OCI-LY1 (cell line): ENCODE measurements around the gene CCDC40.

Experiments
- H2AFZ ChIP-seq: fragments of 200-600 bp; sonication (generic), shearing (Covaris generic); 2 replicates; pipeline ENCODE4 v1.6.0; 2014; ENCODE audit warnings: antibody characterized with exemption, mild to moderate bottlenecking, low read length
- H3F3A ChIP-seq: fragments of 200-600 bp; sonication (generic), shearing (Covaris generic); 2 replicates; pipeline ENCODE4 v1.6.0; 2014; ENCODE audit warnings: mild to moderate bottlenecking, antibody characterized with exemption, low read length, moderate library complexity; ENCODE audit not compliant: insufficient read depth
- H3K27ac ChIP-seq: fragments of 200-600 bp; sonication (generic); 2 replicates; pipeline ENCODE4 v1.5.1; 2014; ENCODE audit warnings: low read length, mixed run types, mild to moderate bottlenecking, low read depth; ENCODE audit not compliant: poor library complexity, severe bottlenecking
- H3K27me3 ChIP-seq: fragments of 200-600 bp; sonication (generic); 2 replicates; pipeline ENCODE4 v1.6.0; 2014; ENCODE audit warnings: antibody characterized with exemption, mild to moderate bottlenecking, low read length, moderate library complexity; ENCODE audit not compliant: insufficient read depth
- H3K36me3 ChIP-seq: fragments of 200-600 bp; sonication (generic); 2 replicates; pipeline ENCODE4 v1.6.1; 2014; ENCODE audit warnings: mild to moderate bottlenecking, antibody characterized with exemption, low read length, moderate library complexity, mixed read lengths; ENCODE audit not compliant: insufficient read depth
- H3K4me1 ChIP-seq: fragments of 200-600 bp; sonication (generic); 2 replicates; pipeline ENCODE4 v1.5.1; 2014; ENCODE audit warnings: mild to moderate bottlenecking, low read length, moderate library complexity; ENCODE audit not compliant: insufficient read depth, severe bottlenecking
- H3K4me2 ChIP-seq: fragments of 200-600 bp; sonication (generic), shearing (Covaris generic); 2 replicates; pipeline ENCODE4 v1.6.1; 2014; ENCODE audit warnings: low read length
- H3K4me3 ChIP-seq: fragments of 200-600 bp; sonication (generic); 2 replicates; pipeline ENCODE4 v1.5.1; 2014; ENCODE audit warnings: low read length, low read depth, mild to moderate bottlenecking, mixed read lengths; ENCODE audit not compliant: poor library complexity, severe bottlenecking
- H3K79me2 ChIP-seq: fragments of 200-600 bp; shearing (Covaris generic); 2 replicates; pipeline ENCODE4 v1.6.1; 2016; ENCODE audit warnings: mixed run types, low read length, mixed read lengths; ENCODE audit not compliant: insufficient read depth
- H3K9ac ChIP-seq: fragments of 200-600 bp; sonication (generic), shearing (Covaris generic); 2 replicates; pipeline ENCODE4 v1.6.1; 2014; ENCODE audit warnings: mild to moderate bottlenecking, low read length, mixed read lengths
- H3K9me2 ChIP-seq: fragments of 200-600 bp; sonication (generic), shearing (Covaris generic); 2 replicates; pipeline ENCODE4 v1.6.1; 2014; ENCODE audit warnings: low read depth, mild to moderate bottlenecking, low read length, mixed read lengths
- H3K9me3 ChIP-seq: fragments of 200-600 bp; shearing (Covaris generic); 2 replicates; pipeline ENCODE4 v1.6.1; 2014; ENCODE audit warnings: low read length, mixed read lengths
- H4K20me1 ChIP-seq: fragments of 200-600 bp; sonication (generic), shearing (Covaris generic); 2 replicates; pipeline ENCODE4 v1.6.0; 2016; ENCODE audit warnings: mild to moderate bottlenecking, low read length; ENCODE audit not compliant: insufficient read depth
- EZH2 ChIP-seq: fragments of 200-600 bp; sonication (generic), shearing (Covaris generic); IDR thresholded peaks from 2 replicates; pipeline ENCODE4 v1.8.0; 2017; ENCODE audit warnings: borderline replicate concordance, mixed run types, mild to moderate bottlenecking, antibody characterized with exemption, low read length, moderate library complexity, mixed read lengths
- TF ChIP-seq, protein P1 (sequence below): fragments of 200-600 bp; sonication (generic), shearing (Covaris generic); IDR thresholded peaks from 2 replicates; pipeline ENCODE4 v1.5.1; 2017; ENCODE audit warnings: mild to moderate bottlenecking, antibody characterized with exemption, low read length, moderate library complexity, mixed read lengths

Gene CCDC40

GRCh38 chr17:80047176-80047575 lies 10.7 kb downstream of the CCDC40 start:
- Histone ChIP-seq H3K79me2 (no peaks in the 10 kb centered on the region), H3K9ac (no peak overlapping the region), H3K4me3 (no peak overlapping the region), H3K27me3 (peaks cover 7% of the 10 kb centered on the region; the same call in 1 of the 2 replicates), H3K27ac (no peak overlapping the region), H4K20me1 (no peaks in the 10 kb centered on the region), H3K9me3 (peaks cover 3% of the 10 kb centered on the region; the same call in 1 of the 2 replicates), H2AFZ (no peak overlapping the region), H3K4me2 (no peak overlapping the region), H3F3A (no peaks in the 10 kb centered on the region), H3K9me2 (no peaks in the 10 kb centered on the region), H3K36me3 (no peaks in the 10 kb centered on the region; the same call in 1 of the 2 replicates), H3K4me1 (no peaks in the 10 kb centered on the region)
- TF ChIP-seq, protein P1, sequence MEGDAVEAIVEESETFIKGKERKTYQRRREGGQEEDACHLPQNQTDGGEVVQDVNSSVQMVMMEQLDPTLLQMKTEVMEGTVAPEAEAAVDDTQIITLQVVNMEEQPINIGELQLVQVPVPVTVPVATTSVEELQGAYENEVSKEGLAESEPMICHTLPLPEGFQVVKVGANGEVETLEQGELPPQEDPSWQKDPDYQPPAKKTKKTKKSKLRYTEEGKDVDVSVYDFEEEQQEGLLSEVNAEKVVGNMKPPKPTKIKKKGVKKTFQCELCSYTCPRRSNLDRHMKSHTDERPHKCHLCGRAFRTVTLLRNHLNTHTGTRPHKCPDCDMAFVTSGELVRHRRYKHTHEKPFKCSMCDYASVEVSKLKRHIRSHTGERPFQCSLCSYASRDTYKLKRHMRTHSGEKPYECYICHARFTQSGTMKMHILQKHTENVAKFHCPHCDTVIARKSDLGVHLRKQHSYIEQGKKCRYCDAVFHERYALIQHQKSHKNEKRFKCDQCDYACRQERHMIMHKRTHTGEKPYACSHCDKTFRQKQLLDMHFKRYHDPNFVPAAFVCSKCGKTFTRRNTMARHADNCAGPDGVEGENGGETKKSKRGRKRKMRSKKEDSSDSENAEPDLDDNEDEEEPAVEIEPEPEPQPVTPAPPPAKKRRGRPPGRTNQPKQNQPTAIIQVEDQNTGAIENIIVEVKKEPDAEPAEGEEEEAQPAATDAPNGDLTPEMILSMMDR = no peak
- no peak for TF ChIP-seq EZH2

GRCh38 chr17:80049986-80050385 lies 13.5 kb downstream of the CCDC40 start:
- H3K4me2 ChIP-seq = no peak overlapping the region
- no peaks in the 10 kb centered on the region for H3K79me2 ChIP-seq
- TF ChIP-seq, protein P1 = no peak
- TF ChIP-seq EZH2 = no peak
- H2AFZ ChIP-seq = no peak overlapping the region
- H3K27me3 ChIP-seq = 0 out of 2 replicates have a peak, but pooled peaks cover 3% of the 10 kb centered on the region
- H3K4me3 ChIP-seq = no peak overlapping the region
- H3K9ac ChIP-seq = no peak overlapping the region
- H3K4me1 ChIP-seq = no peaks in the 10 kb centered on the region
- H4K20me1 ChIP-seq = no peaks in the 10 kb centered on the region
- no peak overlapping the region for H3K27ac ChIP-seq
- H3K9me2 ChIP-seq = no peaks in the 10 kb centered on the region
- H3F3A ChIP-seq = no peaks in the 10 kb centered on the region
- H3K9me3 ChIP-seq = no peaks in the 10 kb centered on the region
- no peaks in the 10 kb centered on the region for H3K36me3 ChIP-seq

GRCh38 chr17:80050706-80051105 lies 14.3 kb downstream of the CCDC40 start:
- H3K9me3 ChIP-seq = no peaks in the 10 kb centered on the region
- no peak overlapping the region for H3K4me2 ChIP-seq
- H3K9me2 ChIP-seq = no peaks in the 10 kb centered on the region
- 0 out of 2 replicates have a peak, but pooled peaks cover 3% of the 10 kb centered on the region for H3K27me3 ChIP-seq
- H3F3A ChIP-seq = no peaks in the 10 kb centered on the region
- no peaks in the 10 kb centered on the region for H4K20me1 ChIP-seq
- TF ChIP-seq, protein P1 = no peak
- TF ChIP-seq EZH2 = no peak
- no peak overlapping the region for H2AFZ ChIP-seq
- H3K9ac ChIP-seq = no peak overlapping the region
- no peaks in the 10 kb centered on the region for H3K36me3 ChIP-seq
- H3K4me3 ChIP-seq = no peak overlapping the region
- H3K4me1 ChIP-seq = no peaks in the 10 kb centered on the region
- no peaks in the 10 kb centered on the region for H3K79me2 ChIP-seq
- no peak overlapping the region for H3K27ac ChIP-seq
